Glutamatergic neuron (in vitro differentiated cells): ENCODE data around the gene CRMP1. TPM values are rescaled to one million over a fixed set of nuclear protein-coding genes. Genes with fewer than 3 reads are reported as not detected.

Experiments used
- DNase-seq: peaks from one replicate; pipeline ENCODE4 v3.0.0; 2022
- H3K27ac Mint-ChIP-seq: one replicate; pipeline ENCODE4 v1.8.0; 2020; ENCODE audit warnings: mild to moderate bottlenecking, mixed read lengths, inconsistent platforms; ENCODE audit not compliant: unreplicated experiment
- H3K27me3 Mint-ChIP-seq: one replicate; pipeline ENCODE4 v1.8.0; 2020; ENCODE audit warnings: mild to moderate bottlenecking, moderate library complexity, mixed read lengths, inconsistent platforms; ENCODE audit not compliant: unreplicated experiment
- H3K36me3 Mint-ChIP-seq: one replicate; pipeline ENCODE4 v1.8.0; 2020; ENCODE audit warnings: mild to moderate bottlenecking, mixed read lengths, inconsistent platforms; ENCODE audit not compliant: unreplicated experiment
- H3K4me1 Mint-ChIP-seq: one replicate; pipeline ENCODE4 v1.8.0; 2020; ENCODE audit warnings: mild to moderate bottlenecking, low read depth, mixed read lengths, inconsistent platforms; ENCODE audit not compliant: unreplicated experiment
- H3K4me3 Mint-ChIP-seq: one replicate; pipeline ENCODE4 v1.8.0; 2020; ENCODE audit warnings: mild to moderate bottlenecking, mixed read lengths, inconsistent platforms; ENCODE audit not compliant: unreplicated experiment
- H3K9me3 Mint-ChIP-seq: one replicate; pipeline ENCODE4 v1.8.0; 2020; ENCODE audit warnings: mild to moderate bottlenecking, moderate library complexity, mixed read lengths, inconsistent platforms; ENCODE audit not compliant: unreplicated experiment
- CTCF ChIP-seq: fragments of 200-600 bp; sonication (generic); IDR thresholded peaks from one replicate; pipeline ENCODE4 v1.5.0; 2021; ENCODE audit not compliant: partially characterized antibody, unreplicated experiment
- total RNA-seq: library from RNA; stranded (reverse); fragmentation: NEBNext Ultra II Directional; extraction: Animal tissue kit (Norgen Biotek cat#: 25700); gene quantifications from one replicate; pipeline ENCODE4 v1.2.1, GENCODE V29; 2021; ENCODE audit not compliant: unreplicated experiment

The CRMP1 gene
- total RNA-seq, 1 donor from 2014 or later, result 947 TPM

GRCh38 chr4:5905714-5906113 lies 12.8 kb upstream of the CRMP1 start:
- peaks cover 3% of the 10 kb centered on the region for H3K27me3 Mint-ChIP-seq
- peaks cover 18% of the 10 kb centered on the region for H3K36me3 Mint-ChIP-seq
- peaks cover 6% of the 10 kb centered on the region for H3K9me3 Mint-ChIP-seq
- no peak for TF ChIP-seq CTCF
- DNase-seq, result no peak
- no peak overlapping the region for H3K27ac Mint-ChIP-seq
- H3K4me3 Mint-ChIP-seq, result no peak overlapping the region
- H3K4me1 Mint-ChIP-seq, result peaks cover 6% of the 10 kb centered on the region

DNA sequence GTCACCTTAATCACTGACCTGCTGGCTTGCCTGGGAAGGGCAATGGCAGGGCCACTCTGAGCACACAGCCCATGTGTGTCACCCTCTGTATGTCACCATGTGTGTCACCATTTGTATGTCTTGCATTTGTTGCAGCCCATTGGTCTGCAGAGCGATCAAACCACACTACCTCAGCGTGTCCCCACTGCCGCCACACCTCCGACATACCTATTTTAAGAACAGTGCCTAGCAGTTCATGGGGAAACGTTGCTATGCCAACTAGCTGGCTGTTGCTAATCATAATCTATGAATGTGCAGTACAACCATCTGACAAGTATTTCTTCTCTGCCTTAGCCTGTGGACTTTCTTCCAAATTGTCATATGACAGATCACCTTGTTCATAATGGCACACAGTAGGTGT lies 8.0 kb upstream of the CRMP1 start:
- no peaks in the 10 kb centered on the region for H3K27me3 Mint-ChIP-seq
- peaks cover 9% of the 10 kb centered on the region for H3K36me3 Mint-ChIP-seq
- peaks cover 33% of the 10 kb centered on the region for H3K4me1 Mint-ChIP-seq
- no peak for TF ChIP-seq CTCF
- no peak overlapping the region for H3K4me3 Mint-ChIP-seq
- H3K9me3 Mint-ChIP-seq, result peaks cover 11% of the 10 kb centered on the region
- no peak overlapping the region for H3K27ac Mint-ChIP-seq
- DNase-seq, result no peak

- Mint-ChIP-seq H3K4me1 (peaks cover 42% of the 10 kb centered on the region), H3K27me3 (no peaks in the 10 kb centered on the region)
- no peak for TF ChIP-seq CTCF
Observed at GRCh38 chr4:5899881-5900280, 7.0 kb upstream of the CRMP1 start.

DNA sequence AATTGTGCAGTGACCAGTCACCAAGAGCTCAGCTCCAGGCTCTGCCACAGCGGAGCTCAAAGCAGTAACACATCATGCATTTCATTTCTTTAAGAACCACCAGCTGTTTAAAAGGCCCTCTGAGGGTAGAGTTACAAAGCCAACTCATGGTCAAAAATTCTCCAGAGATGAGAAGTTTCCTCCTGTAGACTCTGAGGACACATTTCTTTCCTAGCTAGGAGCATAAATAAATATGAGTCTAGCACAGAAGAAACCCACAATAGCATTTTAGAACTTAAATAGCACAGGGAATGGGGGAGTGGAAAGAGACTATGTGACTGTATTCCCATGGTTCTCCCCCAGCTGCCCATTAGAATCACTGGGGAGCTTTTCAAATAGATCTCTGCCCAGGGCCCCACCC lies 6.5 kb upstream of the CRMP1 start:
- no peak for TF ChIP-seq CTCF
- DNase-seq, result no peak
- H3K4me1 Mint-ChIP-seq, result peaks cover 47% of the 10 kb centered on the region
- no peak overlapping the region for H3K27ac Mint-ChIP-seq
- H3K36me3 Mint-ChIP-seq, result peaks cover 13% of the 10 kb centered on the region
- peaks cover 19% of the 10 kb centered on the region for H3K9me3 Mint-ChIP-seq
- H3K4me3 Mint-ChIP-seq, result no peak overlapping the region
- peaks cover 2% of the 10 kb centered on the region for H3K27me3 Mint-ChIP-seq

More at GRCh38 chr4:5899881-5900280, 7.0 kb upstream of the CRMP1 start:
- no peak for DNase-seq
- Mint-ChIP-seq H3K27ac (no peak overlapping the region), H3K9me3 (peaks cover 18% of the 10 kb centered on the region), H3K4me3 (no peak overlapping the region), H3K36me3 (peaks cover 13% of the 10 kb centered on the region)

GRCh38 chr4:5897674-5898073 lies 4.8 kb upstream of the CRMP1 start:
- Mint-ChIP-seq H3K4me3 (no peak overlapping the region), H3K27me3 (peaks cover 11% of the 10 kb centered on the region), H3K36me3 (peaks cover 13% of the 10 kb centered on the region), H3K27ac (no peak overlapping the region), H3K9me3 (peaks cover 30% of the 10 kb centered on the region), H3K4me1 (peaks cover 59% of the 10 kb centered on the region)
- no peak for TF ChIP-seq CTCF
- DNase-seq, result no peak
